Spleen (tissue), 7 donors: ENCODE results near the gene CACNB2.

ENCODE experiments used
- POLR2A ChIP-seq, 3 donors: fragments of 450-650 bp; IDR thresholded peaks; one replicate each; pipeline ENCODE4 v1.5.1; 2017; ENCODE audit warnings: antibody characterized with exemption in 3 of 3, mild to moderate bottlenecking in 1 of 3
- POLR2AphosphoS5 ChIP-seq, 3 donors: sonication (generic); formaldehyde crosslinking; IDR thresholded peaks; one replicate each; pipeline ENCODE4 v1.5.1; 2017; ENCODE audit warnings: antibody characterized with exemption in 3 of 3
- TF ChIP-seq, protein P1 (sequence below), 11 experiments: fragments of 200-600 bp in 7 of 11; fragments of 450-650 bp in 4 of 11; sonication (generic) in 4 of 11; IDR thresholded peaks in 8 of 11; conservative IDR thresholded peaks in 3 of 11; 1 replicate in 7 of 11; 2 replicates in 4 of 11; pipeline versions ENCODE4 v1.4.0 to v1.8.0; 2016 to 2021; ENCODE audit warnings: antibody characterized with exemption in 11 of 11, inconsistent platforms in 4 of 11, mild to moderate bottlenecking in 1 of 11
- donor health status: DM: no; HTN: no; CAD: no; lungs with moderate emphysema.
- donor health status: DM: no; HTN: no; CAD: no.
- donor health status: DM: no; HTN: no; CAD: no.

DNA sequence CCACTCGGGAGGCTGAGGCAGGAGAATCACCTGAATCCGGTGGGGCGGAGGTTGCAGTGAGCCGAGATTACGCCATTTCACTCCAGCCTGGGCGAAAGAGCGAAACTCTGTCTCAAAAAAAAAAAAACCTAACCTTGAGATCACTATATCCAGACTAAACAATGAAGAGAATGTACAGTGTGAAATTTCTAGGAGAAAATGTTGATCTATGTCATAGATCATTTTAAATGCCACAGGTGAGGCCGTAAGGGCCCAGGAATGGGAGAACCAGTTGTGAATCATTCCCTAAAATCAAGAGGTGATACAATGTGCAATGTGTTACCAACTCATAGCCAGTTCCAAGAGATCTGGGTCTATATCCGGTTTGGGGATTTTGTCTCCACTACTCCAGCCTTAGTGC lies 158.0 kb downstream of the CACNB2 start:
- TF ChIP-seq, protein P1, sequence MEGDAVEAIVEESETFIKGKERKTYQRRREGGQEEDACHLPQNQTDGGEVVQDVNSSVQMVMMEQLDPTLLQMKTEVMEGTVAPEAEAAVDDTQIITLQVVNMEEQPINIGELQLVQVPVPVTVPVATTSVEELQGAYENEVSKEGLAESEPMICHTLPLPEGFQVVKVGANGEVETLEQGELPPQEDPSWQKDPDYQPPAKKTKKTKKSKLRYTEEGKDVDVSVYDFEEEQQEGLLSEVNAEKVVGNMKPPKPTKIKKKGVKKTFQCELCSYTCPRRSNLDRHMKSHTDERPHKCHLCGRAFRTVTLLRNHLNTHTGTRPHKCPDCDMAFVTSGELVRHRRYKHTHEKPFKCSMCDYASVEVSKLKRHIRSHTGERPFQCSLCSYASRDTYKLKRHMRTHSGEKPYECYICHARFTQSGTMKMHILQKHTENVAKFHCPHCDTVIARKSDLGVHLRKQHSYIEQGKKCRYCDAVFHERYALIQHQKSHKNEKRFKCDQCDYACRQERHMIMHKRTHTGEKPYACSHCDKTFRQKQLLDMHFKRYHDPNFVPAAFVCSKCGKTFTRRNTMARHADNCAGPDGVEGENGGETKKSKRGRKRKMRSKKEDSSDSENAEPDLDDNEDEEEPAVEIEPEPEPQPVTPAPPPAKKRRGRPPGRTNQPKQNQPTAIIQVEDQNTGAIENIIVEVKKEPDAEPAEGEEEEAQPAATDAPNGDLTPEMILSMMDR (IDR thresholded peaks at IDR 0.05 in 8 of 11, conservative IDR thresholded peaks at IDR 0.05 in 3 of 11): no peak
- no peak for TF ChIP-seq POLR2AphosphoS5 (IDR thresholded peaks at IDR 0.05)
- TF ChIP-seq POLR2A (IDR thresholded peaks at IDR 0.05): no peak
